Stimulated activated naive CD8-positive, alpha-beta T cell treated with anti-CD3 and anti-CD28 coated beads, Interleukin-15, amount 100 ng/mL, for 72 hours (primary cell): ENCODE measurements around the gene KIAA1671.

Source experiments
- ATAC-seq: fragments of 150-1000 bp; cut with Tn5 transposase; 2 replicates; pipeline ENCODE4 v1.10.0; 2021; ENCODE audit warnings: mild to moderate bottlenecking, moderate library complexity
- DNase-seq, 2 donors: peaks; one replicate each; pipeline ENCODE4 v3.0.0; 2021 to 2022
- H3K27ac Mint-ChIP-seq, 2 donors: one replicate each; pipeline ENCODE4 v1.8.0; 2022; ENCODE audit warnings: mild to moderate bottlenecking in 2 of 2, mixed read lengths in 2 of 2, moderate library complexity in 2 of 2
- H3K27me3 Mint-ChIP-seq: one replicate; pipeline ENCODE4 v1.8.0; 2022; ENCODE audit warnings: mixed read lengths
- H3K4me1 Mint-ChIP-seq: one replicate; pipeline ENCODE4 v1.8.0; 2022; ENCODE audit warnings: mild to moderate bottlenecking, mixed read lengths
- H3K4me3 Mint-ChIP-seq, 2 donors: one replicate each; pipeline ENCODE4 v1.8.0; 2022; ENCODE audit warnings: mild to moderate bottlenecking in 2 of 2, mixed read lengths in 2 of 2, moderate library complexity in 1 of 2
- H3K9me3 Mint-ChIP-seq, 2 donors: one replicate each; pipeline ENCODE4 v1.8.0; 2022; ENCODE audit warnings: mixed read lengths in 2 of 2

The KIAA1671 gene

DNA sequence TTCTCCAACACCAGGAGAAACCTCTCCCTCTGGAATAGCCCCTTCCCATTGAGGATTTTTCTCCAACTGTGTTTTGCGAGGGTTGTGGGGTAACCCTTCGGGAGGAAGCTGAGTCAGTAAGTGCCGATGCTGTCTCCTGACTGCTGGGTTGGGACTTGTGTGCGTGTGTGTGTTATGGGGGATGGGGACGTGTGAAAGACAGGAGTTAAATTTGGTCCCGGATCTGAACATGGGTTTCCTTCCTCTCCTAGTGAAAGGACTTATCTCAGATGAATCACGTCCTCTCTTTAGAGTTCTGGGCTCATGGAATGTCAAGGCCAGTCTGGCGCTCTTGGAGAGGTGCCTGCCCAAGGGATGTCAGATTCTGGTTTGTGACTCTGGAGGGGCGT lies 33.3 kb downstream of the KIAA1671 start:
- peak overlapping the region in 1 of 2 donors; percentile 49 for H3K27ac Mint-ChIP-seq
- no peak for DNase-seq

DNA sequence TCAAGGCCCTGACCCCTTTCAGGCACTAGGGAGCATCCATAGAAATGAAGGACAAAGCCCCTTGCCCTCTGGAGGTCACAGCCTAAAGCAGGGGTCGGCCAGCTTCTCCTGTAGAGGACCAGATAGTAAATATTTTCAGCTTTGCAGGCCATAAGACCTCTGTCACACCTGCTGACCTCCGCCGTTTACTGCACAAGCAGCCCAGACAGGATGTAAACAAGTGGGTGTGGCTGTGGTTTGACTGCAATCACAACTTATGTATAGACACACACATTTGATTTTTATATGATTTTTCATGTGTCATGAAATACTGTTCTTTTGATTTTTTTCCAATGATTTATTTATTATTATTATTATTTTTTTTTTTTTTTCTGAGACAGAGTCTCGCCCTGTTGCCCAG lies 34.3 kb downstream of the KIAA1671 start:
- no peaks in the 10 kb centered on the region for H3K9me3 Mint-ChIP-seq
- H3K4me3 Mint-ChIP-seq = no peak overlapping the region
- peaks cover 30% of the 10 kb centered on the region for H3K27me3 Mint-ChIP-seq
- peaks cover 8% of the 10 kb centered on the region for H3K4me1 Mint-ChIP-seq
- ATAC-seq (no peak), DNase-seq (no peak)
- no peak overlapping the region for H3K27ac Mint-ChIP-seq

More for the DNA sequence above, 33.3 kb downstream of the KIAA1671 start:
- Mint-ChIP-seq H3K27me3 (peaks cover 30% of the 10 kb centered on the region), H3K4me3 (peak overlapping the region in 1 of 2 donors; percentile 61), H3K9me3 (no peaks in the 10 kb centered on the region), H3K4me1 (peaks cover 8% of the 10 kb centered on the region)
- ATAC-seq = no peak

DNA sequence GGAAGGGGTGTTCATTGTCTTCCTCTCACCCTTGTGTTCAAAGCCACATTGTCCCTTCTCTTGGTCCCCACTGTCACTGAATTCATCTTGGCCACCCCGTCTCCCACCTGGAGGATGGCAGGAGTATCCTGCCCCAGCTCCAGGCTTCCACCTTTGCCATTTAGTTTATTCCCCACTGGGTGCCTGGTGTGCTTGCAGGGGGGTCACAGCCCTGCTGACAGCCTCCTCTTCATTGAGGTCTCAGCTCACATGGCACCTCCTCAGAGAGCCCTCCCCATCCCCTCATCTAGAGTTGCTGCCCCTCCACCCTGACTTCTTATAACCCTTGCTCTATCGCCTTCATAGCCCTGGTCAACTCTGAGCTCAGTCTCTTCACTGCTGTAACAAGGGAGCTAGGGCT lies 36.6 kb downstream of the KIAA1671 start:
- ATAC-seq = no peak
- Mint-ChIP-seq H3K9me3 (no peaks in the 10 kb centered on the region), H3K27me3 (peaks cover 38% of the 10 kb centered on the region), H3K27ac (no peak overlapping the region), H3K4me1 (peaks cover 19% of the 10 kb centered on the region), H3K4me3 (no peak overlapping the region)
- DNase-seq = no peak

DNA sequence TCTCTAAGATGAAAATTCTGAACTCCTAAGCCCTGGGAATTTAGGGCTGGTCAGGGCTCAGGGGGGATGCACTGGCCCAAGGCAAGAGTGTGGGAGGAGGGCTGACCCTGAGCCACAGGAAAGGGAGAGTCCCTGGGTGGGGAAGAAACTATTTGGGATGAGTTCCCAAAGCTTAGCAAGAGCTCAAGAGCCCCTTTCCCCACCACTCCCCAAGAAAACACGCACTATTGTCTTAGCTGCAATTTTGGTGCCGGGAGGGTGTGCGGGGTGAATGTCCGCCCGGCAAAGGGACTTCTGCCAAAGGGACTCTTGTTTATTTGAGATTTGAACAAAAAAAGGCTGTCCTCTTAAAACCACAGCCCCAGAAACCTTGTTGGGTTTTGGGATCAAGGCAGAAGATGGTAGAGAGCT lies 37.0 kb downstream of the KIAA1671 start:
- Mint-ChIP-seq H3K4me3 (no peak overlapping the region), H3K27me3 (peaks cover 33% of the 10 kb centered on the region), H3K27ac (no peak overlapping the region), H3K9me3 (no peaks in the 10 kb centered on the region), H3K4me1 (peaks cover 23% of the 10 kb centered on the region)
- no peak for ATAC-seq
- DNase-seq = no peak

DNA sequence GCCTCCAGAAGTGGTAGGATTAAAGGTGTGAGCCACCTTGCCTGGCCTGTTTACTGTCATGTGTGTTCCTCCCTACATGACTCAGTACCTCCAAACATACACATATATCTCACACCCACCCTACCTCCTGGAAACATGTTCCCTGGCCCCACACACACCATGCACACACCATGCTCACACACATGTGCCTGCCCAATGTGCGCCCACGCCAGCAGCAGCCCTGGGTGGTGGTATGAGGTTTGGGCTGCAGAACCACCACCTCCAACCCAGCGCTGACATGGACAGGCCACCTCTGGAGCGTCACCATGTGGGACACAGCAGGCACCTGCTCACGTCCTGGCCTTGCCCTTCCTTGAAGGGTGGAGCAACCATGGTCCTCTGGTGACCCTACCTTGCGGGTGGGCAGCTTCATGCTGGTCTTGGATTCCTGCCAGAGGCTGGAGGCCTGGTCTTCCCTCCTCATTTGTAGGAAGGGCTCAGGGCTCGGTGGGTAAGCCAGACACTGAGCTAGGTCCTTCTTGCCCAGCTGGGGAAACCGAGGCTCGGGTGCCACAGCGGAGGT lies 37.9 kb downstream of the KIAA1671 start:
- ATAC-seq = no peak
- Mint-ChIP-seq H3K4me1 (peaks cover 25% of the 10 kb centered on the region), H3K27me3 (peaks cover 26% of the 10 kb centered on the region), H3K4me3 (no peak overlapping the region), H3K9me3 (no peaks in the 10 kb centered on the region), H3K27ac (no peak overlapping the region)
- DNase-seq = no peak

DNA sequence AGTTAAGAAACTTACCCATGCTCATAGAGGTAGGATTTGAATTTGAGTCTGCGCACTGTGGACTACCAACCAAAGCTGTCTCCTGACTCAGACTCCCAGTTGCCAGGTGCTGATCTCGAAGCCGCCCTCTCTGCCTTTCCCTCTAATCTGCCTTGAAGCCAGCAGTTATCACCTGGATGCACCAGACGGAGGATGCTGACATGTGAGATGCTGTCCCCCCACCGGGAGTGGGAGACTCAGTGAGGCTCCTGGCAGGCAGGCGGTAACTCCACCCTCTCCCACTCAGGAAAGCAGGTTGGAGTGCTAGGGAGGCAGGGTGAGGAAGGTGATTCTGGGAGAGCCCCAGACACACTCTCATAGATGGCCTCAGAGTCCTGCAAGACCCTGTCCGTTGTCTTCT lies 40.4 kb downstream of the KIAA1671 start:
- no peaks in the 10 kb centered on the region for H3K9me3 Mint-ChIP-seq
- peaks cover 20% of the 10 kb centered on the region for H3K4me1 Mint-ChIP-seq
- no peak overlapping the region for H3K27ac Mint-ChIP-seq
- ATAC-seq = no peak
- H3K27me3 Mint-ChIP-seq = peaks cover 43% of the 10 kb centered on the region
- no peak overlapping the region for H3K4me3 Mint-ChIP-seq
- DNase-seq = no peak

DNA sequence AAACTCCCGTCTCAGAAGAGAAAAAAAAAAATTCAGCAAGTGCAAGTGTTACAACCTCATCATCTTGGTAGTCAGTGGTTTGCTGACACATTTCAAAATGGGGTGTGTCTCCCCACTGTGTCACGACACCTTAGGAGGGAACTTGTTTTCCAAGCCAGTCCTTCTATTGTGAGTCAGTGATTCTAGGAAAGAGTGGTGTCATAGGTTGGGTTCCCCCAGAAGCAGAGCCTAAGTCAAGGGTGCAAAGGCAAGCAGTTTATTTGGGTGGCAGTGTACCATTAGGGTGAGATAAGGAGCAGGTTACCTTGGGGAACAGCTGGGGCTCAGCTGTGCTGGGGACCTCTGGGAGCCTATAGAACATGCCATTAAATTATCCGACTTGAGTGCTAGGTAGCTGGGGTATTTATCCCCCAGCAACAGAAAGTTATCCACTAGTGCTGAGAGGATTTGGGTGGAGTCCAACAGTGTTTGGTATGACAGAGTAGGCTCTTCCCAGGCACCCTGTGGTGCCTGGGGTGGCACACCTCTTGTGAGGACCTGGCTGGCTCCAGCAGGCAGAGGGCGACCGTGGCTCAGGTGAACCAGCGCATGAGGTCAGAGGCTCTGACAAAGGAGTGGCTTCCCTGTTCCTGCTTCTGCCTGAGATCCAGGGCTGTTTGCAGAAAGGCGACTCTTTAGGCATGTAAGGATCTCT lies 41.7 kb downstream of the KIAA1671 start:
- Mint-ChIP-seq H3K27ac (peak overlapping the region in 1 of 2 donors; percentile 61), H3K27me3 (peaks cover 38% of the 10 kb centered on the region), H3K4me3 (no peak overlapping the region), H3K4me1 (peaks cover 20% of the 10 kb centered on the region), H3K9me3 (no peaks in the 10 kb centered on the region)
- peak; percentile 29 to 53 for DNase-seq
- ATAC-seq = peak; percentile 96

DNA sequence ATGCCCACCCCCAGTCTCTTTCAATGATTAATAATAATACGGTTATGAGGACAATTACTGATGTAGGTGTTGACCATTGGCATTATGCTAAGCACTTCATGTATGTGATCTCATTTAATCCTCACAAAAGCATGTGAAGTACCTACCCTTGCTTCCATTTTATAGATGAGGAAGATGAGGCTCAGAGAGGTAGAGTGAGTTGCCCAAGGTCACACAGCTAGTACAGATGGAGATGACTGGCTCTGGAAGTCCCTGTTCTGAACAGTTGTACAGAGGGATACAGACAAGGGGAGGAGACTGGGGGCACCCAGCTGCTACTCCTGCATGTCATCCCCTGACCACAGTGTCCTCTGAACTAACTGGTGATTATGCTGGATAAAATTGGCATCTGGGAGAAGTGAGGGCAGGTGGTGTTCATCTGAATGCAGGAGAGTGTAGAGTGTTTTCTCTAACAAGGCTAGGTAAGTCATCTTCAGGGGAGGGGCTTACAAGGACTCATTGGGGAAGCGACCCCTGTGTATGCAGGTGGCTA lies 43.2 kb downstream of the KIAA1671 start:
- H3K4me1 Mint-ChIP-seq = peaks cover 20% of the 10 kb centered on the region
- H3K27ac Mint-ChIP-seq = peak overlapping the region; percentile 8 to 35
- DNase-seq (no peak), ATAC-seq (no peak)
- no peaks in the 10 kb centered on the region for H3K9me3 Mint-ChIP-seq
- H3K4me3 Mint-ChIP-seq = no peak overlapping the region
- H3K27me3 Mint-ChIP-seq = peaks cover 33% of the 10 kb centered on the region

DNA sequence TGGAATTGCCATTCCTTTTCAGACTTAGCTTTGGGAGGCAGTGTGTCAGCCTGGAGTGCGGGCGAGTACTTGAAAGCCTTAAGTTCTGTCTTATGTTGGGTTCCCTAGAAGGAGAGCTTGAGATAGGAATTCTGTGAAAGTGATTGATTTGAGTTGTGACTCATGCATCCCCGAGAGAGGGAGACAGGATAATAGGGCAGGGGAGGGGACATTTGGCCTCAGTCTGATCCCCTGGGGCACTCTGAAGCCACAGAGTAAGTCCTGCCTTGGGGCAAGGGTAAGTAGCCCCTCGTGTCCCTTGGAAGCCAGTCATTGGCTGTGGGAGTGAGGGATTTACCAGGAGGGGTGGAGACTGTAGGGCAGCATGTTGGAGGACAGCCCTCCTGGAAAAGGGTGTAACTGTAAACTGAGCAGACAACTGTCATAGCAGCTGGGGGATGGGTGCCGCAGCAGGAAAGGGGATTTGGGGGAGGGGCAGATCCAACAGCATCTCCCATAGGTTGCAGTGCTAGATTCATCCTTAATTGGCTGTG lies 44.0 kb downstream of the KIAA1671 start:
- H3K4me1 Mint-ChIP-seq = peaks cover 20% of the 10 kb centered on the region

DNA sequence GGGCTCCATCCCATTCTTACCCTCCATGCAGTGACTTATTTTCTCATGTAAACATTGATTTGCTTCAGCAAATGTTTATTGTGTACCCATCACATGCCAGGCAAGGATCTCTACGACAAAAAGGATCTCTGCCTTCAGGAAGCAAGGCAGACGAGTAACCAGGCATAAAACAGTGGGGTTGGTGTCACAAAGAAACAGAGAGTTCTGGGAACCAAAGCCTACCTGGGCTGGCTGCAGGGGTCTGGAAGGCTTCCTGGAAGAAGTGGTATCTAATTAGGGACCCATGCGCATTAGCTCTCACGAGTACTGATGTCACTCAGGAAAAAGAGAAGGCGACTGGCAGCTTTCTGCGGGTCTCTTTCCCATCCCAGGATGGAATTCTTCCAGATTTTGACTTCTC lies 44.5 kb downstream of the KIAA1671 start:
- Mint-ChIP-seq H3K4me3 (no peak overlapping the region), H3K27me3 (peaks cover 33% of the 10 kb centered on the region), H3K4me1 (peaks cover 22% of the 10 kb centered on the region), H3K9me3 (no peaks in the 10 kb centered on the region), H3K27ac (peak overlapping the region in 1 of 2 donors; percentile 64)
- ATAC-seq (no peak), DNase-seq (no peak)

More for the DNA sequence above, 44.0 kb downstream of the KIAA1671 start:
- Mint-ChIP-seq H3K27me3 (peaks cover 33% of the 10 kb centered on the region), H3K4me3 (no peak overlapping the region), H3K27ac (no peak overlapping the region), H3K9me3 (no peaks in the 10 kb centered on the region)
- no peak for DNase-seq
- no peak for ATAC-seq

DNA sequence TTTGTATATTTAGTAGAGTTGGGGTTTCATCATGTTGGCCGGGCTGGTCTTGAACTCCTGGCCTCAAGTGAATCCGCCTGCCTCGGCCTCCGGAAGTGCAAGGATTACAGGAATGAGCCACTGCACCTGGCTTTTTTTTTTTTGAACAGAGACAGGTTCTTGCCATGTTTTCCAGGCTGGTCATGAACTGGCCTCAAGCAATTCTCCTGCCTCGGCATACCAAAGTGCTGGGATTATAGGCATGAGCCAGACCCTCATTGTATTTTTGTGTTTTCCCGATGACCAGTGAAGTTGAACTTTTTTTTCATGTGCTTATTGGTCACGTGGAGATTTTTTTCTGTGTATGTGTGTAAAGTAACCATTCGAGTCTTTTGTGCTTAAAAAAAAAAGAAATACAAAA lies 48.2 kb downstream of the KIAA1671 start:
- Mint-ChIP-seq H3K27me3 (peaks cover 21% of the 10 kb centered on the region), H3K4me3 (no peak overlapping the region), H3K27ac (no peak overlapping the region), H3K9me3 (no peaks in the 10 kb centered on the region), H3K4me1 (peaks cover 8% of the 10 kb centered on the region)
- DNase-seq (no peak), ATAC-seq (no peak)

DNA sequence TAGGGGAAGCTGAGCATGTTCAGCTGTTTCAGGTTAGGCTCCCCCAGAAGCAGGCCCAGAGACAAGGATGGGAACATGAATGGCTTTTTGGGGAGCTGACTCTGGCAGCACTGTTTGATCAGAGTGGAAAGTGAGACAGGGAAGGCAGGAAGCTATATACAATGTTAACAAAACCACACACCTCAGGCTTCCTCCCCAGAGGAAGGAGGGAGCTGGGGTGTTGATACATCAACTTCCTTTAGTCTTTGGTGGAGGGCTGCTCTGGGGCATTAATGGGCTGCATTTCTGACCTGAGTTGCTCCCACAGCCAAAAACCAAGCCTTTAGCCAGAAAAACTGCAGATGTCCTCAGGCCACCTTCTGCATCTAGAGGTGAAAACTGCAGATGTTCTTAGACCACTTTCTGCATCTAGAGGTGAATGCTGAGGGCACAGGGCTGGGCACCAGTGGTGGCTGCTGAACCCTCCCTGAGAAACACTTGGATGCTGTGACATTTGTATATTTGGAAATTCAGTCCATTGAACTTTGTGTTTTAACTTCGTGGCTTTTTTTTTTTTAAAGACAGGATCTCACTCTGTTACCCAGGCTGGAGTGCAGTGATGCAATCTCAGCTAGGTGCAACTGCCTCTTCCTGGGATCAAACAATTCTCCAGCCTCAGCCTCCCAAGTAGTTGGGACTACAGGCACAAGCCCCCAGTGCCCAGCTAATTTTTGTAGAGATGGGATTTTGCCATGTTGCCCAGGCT lies 49.9 kb downstream of the KIAA1671 start:
- ATAC-seq (no peak), DNase-seq (no peak)
- no peaks in the 10 kb centered on the region for H3K9me3 Mint-ChIP-seq
- no peak overlapping the region for H3K27ac Mint-ChIP-seq
- peaks cover 8% of the 10 kb centered on the region for H3K4me1 Mint-ChIP-seq
- peaks cover 4% of the 10 kb centered on the region for H3K27me3 Mint-ChIP-seq
- no peak overlapping the region for H3K4me3 Mint-ChIP-seq

DNA sequence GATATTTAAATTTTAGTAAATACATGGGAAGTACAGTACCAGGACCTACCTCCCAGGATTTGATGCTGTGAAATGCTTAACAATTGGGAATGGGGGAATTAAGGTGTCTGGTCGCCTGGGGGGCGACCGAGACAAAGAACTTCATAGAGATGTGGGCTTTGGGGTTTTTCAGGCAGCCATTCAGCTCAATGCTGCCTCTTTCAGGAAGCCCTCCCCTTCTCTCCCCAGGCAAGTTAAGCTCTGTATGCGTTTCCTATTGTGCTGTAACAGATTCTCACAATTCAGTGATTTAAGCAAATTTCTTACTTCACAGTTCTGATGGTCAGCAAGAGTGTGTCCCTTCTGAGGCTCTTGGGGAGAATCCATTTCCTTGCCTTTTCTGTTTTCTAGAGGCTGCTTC lies 53.8 kb downstream of the KIAA1671 start:
- Mint-ChIP-seq H3K4me1 (peaks cover 8% of the 10 kb centered on the region), H3K4me3 (no peak overlapping the region), H3K27me3 (no peaks in the 10 kb centered on the region), H3K9me3 (no peaks in the 10 kb centered on the region), H3K27ac (no peak overlapping the region)
- no peak for ATAC-seq
- no peak for DNase-seq

DNA sequence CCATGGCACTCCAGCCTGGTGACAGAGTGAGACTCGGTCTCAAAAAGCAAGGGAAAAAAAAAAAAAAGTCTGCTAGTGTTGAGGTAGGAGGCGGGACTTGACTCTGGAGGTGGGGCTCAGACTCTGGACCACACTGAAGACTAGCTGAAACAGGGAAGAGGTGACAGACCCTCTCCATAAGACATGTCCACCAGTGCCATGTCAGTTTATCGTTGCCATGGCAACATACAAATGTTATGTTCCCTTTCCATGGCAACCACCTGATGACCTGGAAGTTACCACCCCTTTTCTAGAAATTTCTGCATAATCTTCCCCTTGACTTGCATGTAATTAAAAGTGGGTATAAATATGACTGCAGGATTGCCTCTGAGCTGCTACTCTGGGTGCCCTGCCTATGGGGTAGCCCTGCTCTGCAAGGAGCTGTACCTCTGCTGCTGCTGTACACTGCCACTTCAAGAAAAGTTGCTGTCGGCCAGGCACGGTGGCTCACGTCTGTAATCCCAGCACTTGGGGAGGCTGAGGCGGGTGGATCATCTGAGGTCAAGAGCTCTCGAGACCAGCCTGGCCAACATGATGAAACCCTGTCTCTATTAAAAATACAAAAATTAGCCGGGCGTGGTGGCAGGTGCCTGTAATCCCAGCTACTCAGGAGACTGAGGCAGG lies 55.1 kb downstream of the KIAA1671 start:
- Mint-ChIP-seq H3K4me3 (no peak overlapping the region), H3K27ac (no peak overlapping the region), H3K27me3 (no peaks in the 10 kb centered on the region), H3K9me3 (no peaks in the 10 kb centered on the region), H3K4me1 (peaks cover under 1% of the 10 kb centered on the region)
- no peak for DNase-seq
- no peak for ATAC-seq

DNA sequence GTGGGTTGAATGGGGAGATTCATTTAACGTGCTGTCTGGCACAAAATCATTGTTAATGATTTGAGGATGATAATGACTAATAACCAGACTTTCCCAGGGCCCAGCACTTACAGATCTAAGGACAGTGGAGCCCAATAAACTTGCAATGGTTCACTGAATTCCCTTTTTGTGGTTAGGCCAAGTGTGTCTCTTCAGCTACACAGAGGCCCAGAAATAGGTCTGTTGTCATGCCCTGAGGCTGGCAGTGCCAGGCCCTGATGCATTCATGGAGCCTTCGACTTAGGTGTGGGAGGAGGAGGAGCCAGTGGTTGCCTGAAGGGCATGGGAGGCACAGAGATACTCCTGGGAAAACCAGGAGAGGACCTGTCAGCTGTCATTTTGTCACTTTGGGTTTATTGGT lies 56.1 kb downstream of the KIAA1671 start:
- Mint-ChIP-seq H3K9me3 (no peaks in the 10 kb centered on the region), H3K4me1 (no peaks in the 10 kb centered on the region), H3K27me3 (no peaks in the 10 kb centered on the region), H3K4me3 (no peak overlapping the region), H3K27ac (no peak overlapping the region)
- no peak for ATAC-seq
- no peak for DNase-seq
